ENCODE data around the gene HLA-B.

- TF ChIP-seq CTCF (conservative IDR thresholded peaks at IDR 0.05; ENCODE audit: low read depth, low read length): no peak
- no peak for TF ChIP-seq EZH2 (IDR thresholded peaks at IDR 0.05; ENCODE audit: low read length, unreplicated experiment)
These were observed 49.3 kb downstream of the HLA-B start for GRCh38 chr6:31307669-31308049.

All from PC-3 (cell line).